SU-DHL-6 (cell line): ENCODE data around the gene MAML2.

ENCODE experiments used
- CTCF ChIP-seq: fragments of 200-600 bp; sonication (generic); IDR thresholded peaks from one replicate; pipeline ENCODE4 v1.5.1; 2017; ENCODE audit warnings: antibody characterized with exemption, mild to moderate bottlenecking, low read length, moderate library complexity; ENCODE audit not compliant: insufficient read depth, poor library complexity, severe bottlenecking
- EZH2phosphoT487 ChIP-seq: fragments of 200-600 bp; sonication (generic), shearing (Covaris generic); conservative IDR thresholded peaks from 2 replicates; pipeline ENCODE4 v1.6.1; 2018; ENCODE audit warnings: mild to moderate bottlenecking, antibody characterized with exemption, low read length, moderate library complexity, mixed read lengths

GRCh38 chr11:96391698-96392307 lies 48.8 kb upstream of the MAML2 start:
- TF ChIP-seq CTCF (no peak), EZH2phosphoT487 (no peak)
